MCF 10A (cell line): ENCODE data around the gene RTL10. TPM values are rescaled to one million over a fixed set of nuclear protein-coding genes. Genes with fewer than 3 reads are reported as not detected.
A peak's percentile ranks its signal among the peaks of the same experiment; 100 is the strongest.

Source experiments
- BruUV-seq: library from RNA; stranded (reverse); fragments of 400-500 nt; replicated peaks from 2 replicates; lab custom pipeline; 2021; lab: Mats Ljungman, UMichigan
- CTCF ChIA-PET: fragments of 300-600 bp; sonication (Branson Sonifier 250); formaldehyde crosslinking; extraction: SDS; loops from one replicate; lab custom pipeline; 2021; ENCODE audit warnings: antibody characterized with exemption, inconsistent platforms; lab: Yijun Ruan, JAX
- POLR2A ChIA-PET: fragments of 300-600, 350-650 bp; sonication (Branson Sonifier 250); formaldehyde crosslinking; extraction: SDS; loops from one replicate; lab custom pipeline; 2020; ENCODE audit warnings: antibody characterized with exemption, inconsistent platforms; lab: Yijun Ruan, JAX
- DNase-seq: peaks from one replicate; pipeline ENCODE4 v3.0.0-alpha.2; 2018; ENCODE audit not compliant: unreplicated experiment
- H3K27ac Mint-ChIP-seq: one replicate; pipeline ENCODE4 v1.8.0; 2022; ENCODE audit warnings: mild to moderate bottlenecking, low read depth, mixed read lengths; ENCODE audit not compliant: unreplicated experiment
- H3K27me3 Mint-ChIP-seq: one replicate; pipeline ENCODE4 v1.8.0; 2022; ENCODE audit warnings: mixed read lengths; ENCODE audit not compliant: insufficient read depth, unreplicated experiment
- H3K36me3 Mint-ChIP-seq: one replicate; pipeline ENCODE4 v1.8.0; 2022; ENCODE audit warnings: mild to moderate bottlenecking, moderate library complexity, mixed read lengths; ENCODE audit not compliant: insufficient read depth, unreplicated experiment
- H3K4me1 Mint-ChIP-seq: one replicate; pipeline ENCODE4 v1.8.0; 2022; ENCODE audit warnings: mixed read lengths; ENCODE audit not compliant: insufficient read depth, unreplicated experiment
- H3K4me3 Mint-ChIP-seq: one replicate; pipeline ENCODE4 v1.8.0; 2022; ENCODE audit warnings: mild to moderate bottlenecking, moderate library complexity, mixed read lengths; ENCODE audit not compliant: unreplicated experiment
- H3K9me3 Mint-ChIP-seq: one replicate; pipeline ENCODE4 v1.8.0; 2022; ENCODE audit warnings: mixed read lengths; ENCODE audit not compliant: unreplicated experiment
- CTCF ChIP-seq: fragments of 200-600 bp; IDR thresholded peaks from one replicate; pipeline ENCODE4 v1.8.0; 2022; ENCODE audit warnings: antibody characterized with exemption, mild to moderate bottlenecking; ENCODE audit not compliant: unreplicated experiment
- intact Hi-C: fragments of 100-400 bp; cut with micrococcal nuclease; formaldehyde crosslinking; loops from 2 replicates; pipeline ENCODE4 v1.14.1; 2022
- total RNA-seq: library from RNA; stranded (reverse); gene quantifications from 2 replicates; pipeline ENCODE4 v1.2.3, GENCODE V29; 2022

Gene RTL10
- total RNA-seq, 1 experiment from 2014 or later = 20.6 TPM

- peak overlapping the region; percentile 29 for H3K27ac Mint-ChIP-seq
- peak overlapping the region; percentile 13 for H3K4me3 Mint-ChIP-seq
- DNase-seq = peak; percentile 88
Measured at GRCh38 chr22:19823902-19824211, 30.8 kb downstream of the RTL10 start.

GRCh38 chr22:19823191-19823901 is 31.3 kb downstream of the RTL10 start:
- TF ChIP-seq CTCF = no peak
- Mint-ChIP-seq H3K4me1 (peaks cover 23% of the 10 kb centered on the region), H3K9me3 (no peaks in the 10 kb centered on the region), H3K4me3 (peak overlapping the region; percentile 13), H3K27ac (peak overlapping the region; percentile 29), H3K36me3 (peaks cover 6% of the 10 kb centered on the region), H3K27me3 (no peaks in the 10 kb centered on the region)
- CTCF ChIA-PET = interaction anchor here (0.6 to 0.9 kb wide), 2 partner anchors 32 to 41 kb away, joined by 3 read pairs; no protein-coding TSS in a partner anchor
- POLR2A ChIA-PET = interaction anchor here (1.0 to 4.7 kb wide), 4 partner anchors 16 to 76 kb away, joined by 3 to 24 read pairs (median 18); partner anchors contain the start of genes GNB1L and RTL10
- BruUV-seq = no TSS peak
- intact Hi-C loops = no loop called here
- DNase-seq = no peak

More at GRCh38 chr22:19823902-19824211, 30.8 kb downstream of the RTL10 start:
- no peaks in the 10 kb centered on the region for H3K9me3 Mint-ChIP-seq
- ChIA-PET CTCF (interaction anchor here (0.7 kb wide), 1 partner anchor 194 kb away, joined by 3 read pairs; no protein-coding TSS in a partner anchor), POLR2A (interaction anchor here (0.6 to 4.7 kb wide), 7 partner anchors 17 to 76 kb away, joined by 3 to 24 read pairs (median 4); partner anchors contain the start of genes GNB1L and RTL10)
- BruUV-seq = no TSS peak
- H3K36me3 Mint-ChIP-seq = peaks cover 6% of the 10 kb centered on the region
- H3K4me1 Mint-ChIP-seq = peaks cover 23% of the 10 kb centered on the region
- intact Hi-C loops = loop anchor here (2.0 kb wide), 1 partner anchor 17 kb away; no protein-coding TSS in a partner anchor
- TF ChIP-seq CTCF = no peak
- H3K27me3 Mint-ChIP-seq = no peaks in the 10 kb centered on the region

GRCh38 chr22:19822301-19823117 is 32.2 kb downstream of the RTL10 start:
- peaks cover 16% of the 10 kb centered on the region for H3K4me1 Mint-ChIP-seq
- peaks cover 6% of the 10 kb centered on the region for H3K36me3 Mint-ChIP-seq
- no peak for DNase-seq
- H3K27me3 Mint-ChIP-seq = no peaks in the 10 kb centered on the region
- no peaks in the 10 kb centered on the region for H3K9me3 Mint-ChIP-seq
- POLR2A ChIA-PET = interaction anchor here (3.1 kb wide), 1 partner anchor 15 kb away, joined by 17 read pairs; no protein-coding TSS in a partner anchor
- H3K27ac Mint-ChIP-seq = no peak overlapping the region
- intact Hi-C loops = no loop called here
- no TSS peak for BruUV-seq
- no peak for TF ChIP-seq CTCF
- CTCF ChIA-PET = interaction anchor here (0.6 to 0.9 kb wide), 2 partner anchors 33 to 40 kb away, joined by 3 read pairs; no protein-coding TSS in a partner anchor
- H3K4me3 Mint-ChIP-seq = no peak overlapping the region
